HG03039 (cell line): Measurements from ENCODE around the gene CA10.

Source experiments
- ATAC-seq: cut with Tn5 transposase; IDR thresholded peaks from one replicate; pipeline ENCODE4 v1.9.1; 2021; ENCODE audit warnings: mild to moderate bottlenecking, moderate library complexity; ENCODE audit not compliant: unreplicated experiment

The CA10 gene

DNA sequence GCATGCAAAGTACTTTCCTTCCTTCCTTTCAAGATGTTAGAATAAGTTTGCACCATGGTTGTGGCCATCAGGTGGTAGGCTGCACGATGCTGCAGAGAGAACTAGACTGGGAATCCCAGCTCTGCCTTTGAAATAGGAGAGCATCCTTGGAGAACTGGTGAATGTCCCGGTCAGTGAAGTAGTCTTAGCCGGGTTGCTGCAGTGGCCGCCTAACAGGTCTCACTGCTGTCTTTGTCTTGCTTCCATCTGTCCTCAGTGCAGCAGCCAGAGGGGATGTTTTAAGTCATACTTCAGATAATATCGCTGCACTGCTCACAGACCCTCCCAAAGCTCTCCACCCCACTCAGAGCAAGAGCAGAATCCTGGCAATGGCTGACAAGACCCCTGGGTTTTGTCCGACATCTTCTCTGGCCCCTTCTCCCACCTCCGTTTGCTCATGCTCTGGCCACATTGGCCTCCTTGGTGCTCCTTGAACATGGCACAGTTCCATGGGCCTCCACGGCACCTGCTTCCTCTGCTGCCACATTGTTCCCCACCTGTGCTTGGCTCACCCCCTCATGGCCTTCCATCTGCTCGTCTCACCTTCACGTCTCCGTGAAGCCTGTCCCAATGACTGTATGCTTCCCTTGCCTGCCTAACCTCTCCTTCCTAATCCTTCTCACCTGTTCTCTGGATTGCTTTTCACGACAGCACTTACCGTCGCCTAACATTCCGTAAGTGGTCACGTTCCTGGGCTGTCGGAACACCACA is 458.3 kb downstream of the CA10 start:
- no peak for ATAC-seq

DNA sequence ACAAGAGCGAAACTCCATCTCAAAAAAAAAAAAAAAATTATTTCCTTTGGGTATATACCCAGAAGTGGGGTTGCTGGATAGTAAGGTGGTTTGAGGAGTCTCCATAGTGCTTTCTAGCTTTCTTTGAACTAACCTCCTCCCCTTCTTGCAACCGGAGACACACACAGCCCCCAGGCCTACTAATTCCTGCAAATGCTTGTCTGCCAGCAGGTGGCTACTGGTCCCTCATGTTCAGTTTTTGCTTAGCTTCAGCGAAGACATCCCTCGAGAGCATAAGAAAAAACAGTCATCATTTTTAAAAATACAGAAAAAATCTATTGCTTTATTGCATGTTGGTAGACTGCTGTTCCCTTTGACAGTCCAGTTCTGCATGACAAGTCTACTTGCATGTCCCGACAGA is 459.2 kb downstream of the CA10 start:
- ATAC-seq: no peak

DNA sequence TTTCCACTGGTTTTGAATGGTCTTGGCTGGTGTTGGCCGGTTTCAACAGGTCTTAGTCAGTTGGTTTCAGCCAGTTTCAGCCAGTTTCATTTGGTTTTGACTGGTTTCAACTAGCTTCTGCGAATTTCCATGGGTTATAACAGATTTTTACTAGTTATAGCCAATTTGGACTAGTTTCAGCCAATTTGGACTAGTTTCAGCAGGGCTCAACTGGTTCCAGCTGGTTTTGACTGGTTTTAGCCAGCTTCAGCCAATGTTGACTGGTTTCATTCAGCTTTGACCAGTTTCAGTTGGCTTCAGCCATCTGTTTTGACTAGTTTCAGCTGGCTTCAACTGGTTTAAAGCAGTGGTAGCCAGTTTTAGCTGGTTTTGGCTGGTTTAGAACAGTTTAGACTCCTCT is 465.6 kb downstream of the CA10 start:
- ATAC-seq: no peak

DNA sequence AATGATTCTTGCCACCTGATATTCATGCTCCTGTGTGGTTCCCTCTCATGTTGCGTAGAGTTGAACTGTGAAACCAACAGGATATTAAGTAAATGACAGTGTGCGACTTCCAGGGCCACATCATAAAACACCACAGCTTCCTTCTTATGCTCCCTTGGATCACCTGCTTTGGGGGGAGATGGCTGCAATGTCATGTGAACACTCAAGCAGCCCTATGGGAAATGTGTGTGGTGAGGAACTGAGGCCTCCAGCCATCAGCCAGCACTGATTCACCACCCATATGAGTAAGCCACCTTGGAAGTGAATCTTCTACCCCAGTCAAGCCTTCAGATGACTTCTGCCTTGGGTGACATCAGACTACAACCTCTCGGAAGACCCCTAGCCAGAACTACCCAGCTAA is 470.6 kb downstream of the CA10 start:
- no peak for ATAC-seq

DNA sequence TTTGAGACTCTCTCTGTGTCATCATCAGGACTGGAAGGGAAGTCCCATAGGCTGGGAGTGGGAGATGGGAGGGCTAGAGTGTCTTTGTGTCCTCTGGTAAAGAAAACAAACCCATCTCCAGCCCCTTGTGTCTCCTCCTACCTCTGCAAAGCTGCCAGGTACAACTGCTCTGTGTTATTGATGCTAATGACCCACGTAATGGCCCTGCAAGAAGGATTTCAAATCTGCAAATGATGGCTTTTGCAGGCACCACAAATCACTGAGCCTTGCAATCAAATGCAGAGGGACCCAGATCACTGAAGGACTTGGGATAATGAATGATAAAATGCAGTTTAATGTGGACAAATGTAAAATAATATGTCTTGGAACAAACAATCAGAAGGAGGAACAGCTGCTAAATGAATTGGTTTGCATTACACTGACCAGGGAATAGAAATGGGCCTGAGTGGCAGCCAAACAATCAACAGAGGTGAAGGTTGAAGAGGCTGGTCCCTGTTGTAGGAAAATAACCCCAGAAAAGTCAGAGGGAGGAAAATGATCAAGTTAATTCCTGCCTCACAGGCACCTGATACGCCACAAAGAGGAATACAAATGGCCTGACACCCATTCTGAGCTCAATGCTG is 473.1 kb downstream of the CA10 start:
- ATAC-seq: no peak

DNA sequence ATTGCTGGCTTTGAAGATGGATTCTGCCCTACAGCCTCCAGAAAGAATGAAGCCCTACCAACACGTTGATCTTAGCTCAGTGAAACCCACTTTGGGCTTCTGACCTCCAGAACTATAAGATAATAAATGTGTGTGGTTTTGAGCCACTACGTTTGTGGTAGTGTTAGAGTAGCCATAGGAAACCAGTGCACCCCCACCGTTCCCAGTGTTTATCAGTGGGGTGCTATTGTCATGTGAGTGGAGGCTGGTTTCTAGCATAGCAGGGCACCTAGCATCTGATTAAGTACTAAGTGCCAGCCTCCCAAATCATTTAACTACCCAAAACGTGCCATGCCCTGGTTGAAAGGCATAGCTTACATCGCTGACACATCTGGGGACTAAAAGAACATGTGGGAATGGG is 474.3 kb downstream of the CA10 start:
- no peak for ATAC-seq

DNA sequence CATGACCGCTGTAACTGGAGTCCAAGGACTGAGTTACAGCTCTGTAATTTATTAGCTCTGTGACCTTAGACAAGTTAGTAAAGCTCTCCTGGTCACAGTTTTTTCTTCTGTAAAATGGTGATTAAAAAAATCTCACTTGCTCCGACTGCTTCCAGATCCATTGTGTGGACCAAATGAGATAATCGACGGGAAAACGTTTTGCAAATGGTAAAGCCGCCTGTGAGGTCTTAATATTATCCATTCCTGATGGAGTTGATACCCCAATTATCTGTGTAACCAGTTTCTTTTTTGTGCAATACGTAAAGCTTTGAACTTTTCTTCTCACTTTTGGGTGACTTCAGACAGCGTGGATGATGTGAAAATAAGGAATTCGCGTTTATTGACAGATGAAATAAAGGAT is 475.2 kb downstream of the CA10 start:
- ATAC-seq: no peak

DNA sequence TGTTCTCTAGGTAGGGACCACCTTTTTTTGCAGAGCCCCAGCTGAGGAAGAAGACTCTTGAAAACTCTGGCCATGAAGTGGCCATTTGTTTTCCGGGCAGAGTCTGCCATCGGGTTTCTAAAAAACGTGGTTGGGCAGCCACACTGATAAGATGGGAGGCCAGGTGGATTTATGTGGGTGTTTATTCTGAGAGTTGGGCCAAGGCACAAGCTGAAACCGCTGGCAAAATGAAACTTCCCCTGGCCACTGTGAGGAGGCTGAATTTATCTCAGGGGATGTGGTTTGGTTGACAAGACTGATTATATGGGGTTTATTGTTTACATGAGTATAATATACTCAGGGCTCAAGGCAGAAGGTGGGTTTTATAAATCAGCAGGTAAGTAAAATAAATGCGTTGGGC is 476.4 kb downstream of the CA10 start:
- ATAC-seq: no peak

DNA sequence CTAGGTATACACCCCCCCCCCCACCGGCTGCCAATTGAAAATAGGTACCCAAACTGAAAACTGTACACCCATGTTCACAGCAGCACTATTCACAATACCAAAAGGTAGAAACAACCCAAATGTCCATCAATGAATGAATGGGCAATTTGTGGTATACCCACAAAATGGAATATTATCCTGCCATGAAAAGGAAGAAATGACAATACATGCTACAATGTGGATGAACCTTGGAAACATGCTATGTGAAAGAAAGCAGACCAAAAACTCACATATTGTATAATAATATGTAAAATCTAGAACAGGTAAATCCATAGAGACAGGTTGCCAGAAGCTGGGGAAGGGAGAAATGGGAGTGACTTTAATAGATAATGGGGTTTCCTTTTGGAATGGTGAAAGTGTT is 480.6 kb downstream of the CA10 start:
- no peak for ATAC-seq

DNA sequence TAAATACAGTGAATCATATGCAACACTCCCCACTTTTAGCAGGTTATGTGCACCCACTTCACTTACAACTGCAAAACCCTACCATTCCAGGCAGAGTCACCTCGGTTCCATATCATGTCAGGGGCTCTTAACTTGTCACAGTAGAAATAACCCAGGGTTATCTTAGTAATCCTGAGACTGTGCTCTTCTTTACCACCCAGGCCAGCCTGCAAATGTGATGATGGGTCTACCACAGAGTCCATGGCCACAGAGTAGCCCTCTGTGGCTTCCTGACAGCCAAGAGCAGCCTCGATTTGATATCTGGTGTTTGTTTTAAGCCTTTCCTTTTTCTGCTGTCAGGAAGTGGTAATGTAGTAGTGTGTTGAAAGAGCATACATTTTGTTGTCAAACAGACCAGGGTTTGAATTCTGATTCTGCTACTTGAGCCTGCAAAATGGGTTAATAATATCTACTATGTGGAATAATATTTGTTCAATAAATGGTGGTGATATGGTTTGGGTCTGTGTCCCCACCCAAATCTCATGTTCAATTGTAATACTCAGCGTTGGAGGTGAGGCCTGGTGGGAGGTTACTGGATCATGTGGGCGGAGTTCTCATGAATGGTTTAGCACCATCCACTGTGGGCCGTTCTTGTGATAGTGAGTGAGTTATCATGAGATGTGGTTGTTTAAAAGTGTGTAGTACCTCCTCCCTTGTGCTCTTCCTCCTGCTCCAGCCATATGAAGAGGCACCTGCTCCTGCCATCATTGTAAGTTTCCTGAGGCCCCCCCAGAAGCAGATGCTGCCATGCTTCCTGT is 481.6 kb downstream of the CA10 start:
- ATAC-seq: no peak

DNA sequence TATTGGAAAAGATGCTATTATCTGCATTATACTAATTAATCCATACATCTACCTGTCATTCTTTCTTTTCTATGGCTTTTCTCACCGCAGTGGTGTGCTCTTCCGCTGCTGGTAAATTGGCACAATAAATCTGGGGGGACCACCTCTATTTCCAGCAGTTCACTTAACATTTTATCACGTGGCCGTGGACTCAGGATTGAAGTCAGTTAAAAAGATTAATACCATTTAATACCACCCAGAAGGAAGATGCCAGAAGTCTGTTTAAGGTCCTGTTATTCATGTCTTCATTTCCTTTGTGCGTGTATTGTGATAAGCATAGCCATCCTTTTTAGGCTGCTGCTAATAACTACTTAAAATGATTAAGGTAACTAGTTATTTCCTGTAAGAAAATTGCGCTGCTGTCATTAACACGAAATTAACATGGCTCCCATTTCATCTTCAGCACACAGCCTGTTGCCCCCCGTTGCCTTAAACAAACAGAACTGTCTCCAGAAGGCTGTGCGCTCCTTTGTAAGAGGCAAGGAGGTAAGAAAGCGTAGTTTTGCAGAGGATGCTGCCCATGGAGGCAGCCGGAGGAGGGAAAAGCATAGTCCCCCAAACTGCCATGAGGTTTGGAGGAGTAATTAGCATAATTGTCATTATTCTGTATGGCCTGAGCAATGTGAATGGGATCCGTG is 483.8 kb downstream of the CA10 start:
- no peak for ATAC-seq

DNA sequence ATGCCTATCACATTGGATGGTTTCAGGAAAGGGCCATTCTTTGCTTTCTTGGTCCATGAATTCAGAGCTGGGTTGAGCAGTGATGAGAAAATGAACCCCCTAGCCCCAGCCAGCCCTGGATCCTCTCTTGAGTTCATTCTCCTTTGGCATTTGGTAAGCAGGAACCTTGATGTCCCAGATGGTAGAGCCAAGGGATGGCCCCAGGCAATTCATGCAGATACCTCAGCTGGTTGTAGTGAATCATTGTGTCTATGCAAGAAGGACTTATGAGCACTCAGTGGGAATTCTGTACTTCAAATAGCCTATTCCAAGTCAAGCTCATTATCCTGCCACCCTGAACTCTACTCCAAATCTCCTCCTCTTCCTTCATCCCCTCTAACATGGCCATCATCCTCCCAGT is 485.4 kb downstream of the CA10 start:
- no peak for ATAC-seq

DNA sequence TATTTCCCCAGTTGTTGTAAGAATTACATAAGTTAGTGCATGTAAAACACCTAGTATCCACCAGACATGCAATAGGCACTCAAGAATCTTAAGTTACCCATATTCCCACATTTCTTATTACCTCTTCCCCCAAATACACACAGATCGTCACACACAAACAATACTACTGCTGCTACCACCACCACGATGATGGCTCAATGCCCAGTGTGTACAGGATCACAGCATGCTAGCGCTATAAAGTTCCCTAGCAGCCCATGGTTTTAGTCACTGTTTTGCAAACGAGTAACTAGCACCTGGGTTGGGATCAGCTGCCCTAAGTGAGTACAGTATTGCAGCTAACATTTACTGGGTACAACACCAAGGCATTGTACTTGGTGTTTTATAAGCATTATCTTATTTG is 486.4 kb downstream of the CA10 start:
- ATAC-seq: no peak

DNA sequence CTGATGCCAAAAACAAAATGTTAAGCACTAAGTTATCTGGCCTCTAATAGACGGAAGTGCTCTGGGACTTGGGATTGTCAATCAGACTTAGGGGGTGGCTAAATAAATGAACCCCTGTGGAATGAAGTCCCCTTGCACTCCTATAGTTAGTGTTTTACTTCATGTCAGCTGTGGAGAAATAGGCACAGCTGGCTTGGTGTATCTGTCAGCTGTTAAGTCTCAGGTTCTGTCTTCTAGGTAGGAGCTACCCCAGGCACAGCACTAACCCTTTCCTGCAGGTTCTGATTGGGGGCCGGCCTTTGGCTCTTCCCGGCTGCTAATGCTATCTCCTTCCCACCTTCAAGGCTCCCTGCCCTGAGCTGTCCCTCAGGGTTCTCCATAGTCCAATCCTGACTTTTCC is 487.6 kb downstream of the CA10 start:
- ATAC-seq: no peak

DNA sequence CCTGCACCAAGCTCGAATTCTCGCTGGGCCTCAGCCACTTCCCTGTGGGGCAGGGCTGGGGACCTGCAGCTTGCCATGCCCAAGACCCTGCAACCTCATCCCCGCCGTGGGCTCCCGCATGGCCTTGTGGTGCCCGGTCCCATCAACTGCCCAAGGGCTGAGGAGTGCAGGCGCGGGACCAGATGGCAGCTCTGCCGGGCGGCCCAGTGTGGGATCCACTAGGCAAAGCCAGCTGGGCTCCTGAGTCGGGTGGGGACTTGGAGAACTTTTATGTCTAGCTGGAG is 489.6 kb downstream of the CA10 start:
- ATAC-seq: no peak

DNA sequence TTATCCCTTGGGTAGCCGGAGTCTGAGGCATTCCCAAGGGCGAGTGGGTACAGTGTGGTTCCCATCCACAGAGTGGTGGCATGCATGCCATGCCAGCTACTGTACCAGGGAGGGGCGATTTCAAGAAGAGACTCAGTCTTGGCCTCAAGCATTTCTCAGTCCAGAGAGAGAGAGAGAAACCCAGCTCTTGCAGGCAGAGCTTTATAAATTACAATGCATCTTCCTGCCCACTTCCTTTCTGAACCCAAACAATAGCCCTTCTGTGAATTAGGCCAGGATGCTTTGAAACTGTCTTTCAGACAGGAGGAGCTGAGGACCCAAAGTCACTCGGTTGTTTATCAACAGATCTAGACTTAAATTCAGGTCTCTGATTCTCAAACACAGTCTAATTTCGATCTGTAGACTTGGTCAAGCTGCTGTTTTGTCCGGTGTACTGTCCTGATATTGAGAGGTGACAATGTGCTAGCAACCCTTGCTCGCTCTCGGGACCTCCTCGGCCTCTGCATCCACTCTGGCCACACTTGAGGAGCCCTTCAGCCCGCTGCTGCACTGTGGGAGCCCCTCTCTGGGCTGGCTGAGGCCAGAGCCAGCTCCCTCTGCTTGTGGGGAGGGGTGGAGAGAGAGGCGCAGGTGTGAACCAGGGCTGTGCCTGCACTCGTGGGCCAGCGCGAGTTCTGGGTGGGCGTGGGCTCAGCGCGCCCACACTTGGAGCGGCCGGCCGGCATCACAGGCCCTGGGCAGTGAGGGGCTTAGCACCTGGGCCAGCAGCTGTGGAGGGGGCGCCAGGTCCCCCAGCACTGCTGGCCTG is 490.2 kb downstream of the CA10 start:
- no peak for ATAC-seq

DNA sequence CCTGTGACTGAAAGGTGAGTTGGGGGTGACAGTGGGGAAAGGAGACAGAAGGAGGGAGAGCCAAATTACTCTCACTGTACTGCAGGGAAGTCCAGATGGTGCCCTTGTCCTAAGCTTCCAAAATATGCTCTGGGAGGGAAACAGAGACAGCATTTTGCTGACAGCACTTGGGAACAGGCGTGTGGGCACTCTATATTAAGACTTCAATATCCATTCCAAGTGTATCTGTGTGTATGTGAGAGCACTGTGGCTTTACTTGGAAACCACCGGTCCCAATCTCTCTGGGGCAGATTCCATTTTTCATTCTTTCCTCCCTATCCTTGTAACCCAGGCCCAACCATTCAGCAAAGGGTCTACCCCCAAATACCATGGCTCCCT is 490.8 kb downstream of the CA10 start:
- no peak for ATAC-seq

DNA sequence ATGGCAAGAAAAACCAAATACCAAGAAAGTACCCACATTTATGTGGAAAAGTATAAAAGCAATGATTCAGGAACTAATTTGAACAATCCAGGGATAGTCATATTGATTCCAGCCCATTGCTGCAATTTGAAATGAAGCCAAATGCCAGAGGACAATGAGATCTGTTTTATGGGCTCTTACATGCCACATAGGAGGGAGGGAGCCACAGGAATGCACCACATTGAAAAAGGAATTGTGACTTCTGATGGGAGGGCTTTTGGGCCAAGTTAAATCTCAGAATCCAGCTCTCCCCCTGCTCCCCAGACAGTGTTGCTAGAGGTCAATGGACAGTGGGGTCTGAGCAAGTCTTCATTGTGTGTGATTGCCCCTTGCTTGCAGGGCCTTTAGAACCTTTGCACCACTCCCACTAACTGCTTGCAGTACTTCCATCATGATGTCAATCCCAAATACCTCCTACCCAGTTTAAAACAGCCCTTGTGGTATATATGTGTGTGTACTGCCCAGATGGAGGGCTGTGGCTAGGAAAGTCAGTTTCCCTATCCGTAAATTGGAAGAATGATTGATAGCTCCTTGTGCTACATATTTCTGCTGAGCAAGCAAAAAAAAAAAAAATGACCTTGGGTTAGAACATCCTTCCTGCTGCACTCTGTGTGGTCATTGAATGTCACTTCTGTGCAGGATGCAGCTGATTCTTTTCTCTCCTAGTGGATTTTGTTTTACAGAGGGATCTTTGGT is 491.4 kb downstream of the CA10 start:
- ATAC-seq: no peak

DNA sequence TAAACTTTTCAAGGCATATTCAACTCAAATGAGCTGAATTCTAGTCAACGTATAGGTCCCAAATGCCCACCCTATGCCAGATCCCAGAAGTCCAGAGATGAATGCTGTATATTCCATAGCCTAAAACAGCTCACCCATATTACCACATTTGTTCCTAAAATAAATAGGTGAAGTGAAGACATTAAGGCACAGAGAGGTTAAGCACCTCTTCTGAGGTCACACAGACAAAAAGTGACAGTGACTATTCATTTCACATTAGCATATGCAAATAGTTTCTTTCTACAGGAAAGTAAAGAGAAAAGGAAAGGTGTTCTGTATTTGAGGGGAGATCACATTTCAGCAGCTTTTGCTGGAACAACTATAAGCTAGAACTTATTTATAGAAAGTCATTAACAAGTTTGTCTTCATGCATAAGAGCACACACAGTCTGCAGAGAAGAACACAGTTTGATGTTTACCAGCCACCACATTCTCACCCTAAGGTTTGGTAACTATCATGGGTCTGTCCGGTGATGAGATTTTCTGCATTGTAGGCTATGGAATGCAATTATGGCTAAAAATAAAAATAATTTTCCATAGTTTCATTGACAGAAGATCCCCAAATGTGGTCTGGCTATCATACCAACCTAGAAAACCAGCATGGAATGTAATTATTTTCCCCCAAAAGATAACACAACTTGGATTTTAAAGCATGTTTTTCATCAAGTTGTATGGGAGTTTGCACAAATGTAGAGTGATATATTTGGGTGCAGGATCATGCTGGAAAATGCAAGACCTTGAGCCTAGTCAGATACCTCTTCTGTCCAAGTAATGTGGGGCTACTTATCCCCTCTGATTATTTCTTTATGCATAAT is 496.1 kb downstream of the CA10 start:
- ATAC-seq: no peak
